DLD1 (cell line): Measurements from ENCODE around the gene OTUD3.
"Not testable (repeated sequence)": the region's sequence is repeated elsewhere in the genome, so short reads cannot be mapped to it uniquely, and the experiment has no call there.

Source experiments
- in situ Hi-C: cut with HindIII; loops from 2 replicates; pipeline ENCODE4 v1.10.0; 2017; ENCODE audit warnings: low sequenced_read_pairs

OTUD3 gene, protein sequence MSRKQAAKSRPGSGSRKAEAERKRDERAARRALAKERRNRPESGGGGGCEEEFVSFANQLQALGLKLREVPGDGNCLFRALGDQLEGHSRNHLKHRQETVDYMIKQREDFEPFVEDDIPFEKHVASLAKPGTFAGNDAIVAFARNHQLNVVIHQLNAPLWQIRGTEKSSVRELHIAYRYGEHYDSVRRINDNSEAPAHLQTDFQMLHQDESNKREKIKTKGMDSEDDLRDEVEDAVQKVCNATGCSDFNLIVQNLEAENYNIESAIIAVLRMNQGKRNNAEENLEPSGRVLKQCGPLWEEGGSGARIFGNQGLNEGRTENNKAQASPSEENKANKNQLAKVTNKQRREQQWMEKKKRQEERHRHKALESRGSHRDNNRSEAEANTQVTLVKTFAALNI

DNA sequence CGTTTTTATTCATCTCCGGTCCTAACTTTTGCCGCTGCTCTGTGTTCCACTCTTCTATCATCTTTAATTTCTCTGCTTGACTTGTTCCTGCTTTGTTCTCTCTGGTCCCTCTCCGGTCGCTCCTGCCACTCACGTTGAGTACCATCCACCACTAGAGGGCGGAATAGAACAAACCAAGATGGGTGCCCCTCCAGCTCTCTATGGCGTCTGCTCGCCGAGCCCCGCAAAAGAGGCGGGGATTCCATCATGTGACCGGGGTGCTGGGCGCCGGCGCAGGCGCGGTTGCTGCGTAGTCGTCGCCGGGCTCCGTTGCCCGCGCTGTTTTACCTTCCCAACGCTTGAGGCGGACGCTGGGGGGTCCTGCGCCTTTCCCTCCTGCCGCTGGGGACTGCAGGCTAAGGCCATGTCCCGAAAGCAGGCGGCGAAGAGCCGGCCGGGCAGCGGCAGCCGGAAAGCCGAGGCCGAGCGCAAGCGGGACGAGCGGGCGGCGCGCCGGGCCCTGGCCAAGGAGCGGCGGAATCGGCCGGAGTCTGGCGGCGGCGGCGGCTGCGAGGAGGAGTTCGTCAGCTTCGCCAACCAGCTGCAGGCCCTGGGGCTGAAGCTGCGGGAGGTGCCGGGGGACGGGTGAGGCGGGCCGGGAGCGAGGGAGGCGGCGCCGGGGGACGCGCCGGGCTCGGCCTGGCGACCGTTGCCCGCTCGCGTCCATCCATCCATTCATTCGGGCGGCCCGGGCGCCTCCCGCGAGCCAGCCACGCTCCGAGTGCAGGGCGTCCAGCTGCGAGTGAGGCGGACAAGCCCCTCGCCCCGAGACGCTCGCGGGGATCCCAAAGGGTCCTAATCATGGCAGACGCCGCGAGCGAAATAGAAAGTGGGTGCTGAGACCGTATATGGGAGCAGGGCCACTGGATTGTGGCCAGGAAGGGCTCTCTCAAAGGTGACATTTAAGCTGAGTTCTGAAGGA is at the start of gene OTUD3:
Gene OTUD3, plus strand, starts transcription at position 285 of the 961 bp plus-strand sequence. Its CDS starts 119 bp downstream, at position 404.
- in situ Hi-C loops = no loop called here

DNA sequence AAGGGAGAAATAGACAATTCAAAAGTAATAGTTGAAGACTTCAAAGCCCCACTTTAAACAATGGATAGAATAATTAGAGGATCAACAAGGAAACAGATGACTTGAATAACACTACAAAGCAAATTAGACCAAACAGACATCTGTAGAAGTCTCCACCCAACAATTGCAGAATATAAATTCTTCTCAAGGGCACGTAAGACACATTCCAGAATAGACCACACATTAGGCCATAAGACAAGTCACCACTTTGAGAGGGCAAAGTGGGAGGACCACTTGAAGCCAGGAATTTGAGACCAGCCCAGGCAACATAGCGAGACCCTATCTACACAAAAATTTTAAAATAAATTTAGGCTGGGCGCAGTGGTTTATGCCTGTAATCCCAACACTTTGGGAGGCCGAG is 46.6 kb upstream of the OTUD3 start:
- in situ Hi-C loops = no loop called here

DNA sequence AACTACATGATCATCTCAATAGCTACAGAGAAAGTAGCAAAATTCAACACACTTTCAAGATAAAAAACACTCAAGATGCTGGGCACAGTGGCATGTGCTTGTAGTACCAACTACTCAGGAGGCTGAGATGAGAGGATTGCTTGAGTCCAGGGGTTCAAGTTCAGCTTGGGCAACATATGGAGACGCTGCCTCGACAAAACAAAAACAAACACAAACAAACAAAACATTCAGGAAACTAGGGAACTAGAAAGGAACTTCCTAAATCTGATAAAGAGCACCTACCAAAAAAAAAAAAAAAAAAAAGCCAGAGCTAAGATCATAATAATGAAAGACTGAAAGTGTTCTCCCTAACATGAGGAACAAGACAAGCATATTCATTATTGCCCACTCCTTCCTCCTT is 44.3 kb upstream of the OTUD3 start:
- in situ Hi-C loops = no loop called here

DNA sequence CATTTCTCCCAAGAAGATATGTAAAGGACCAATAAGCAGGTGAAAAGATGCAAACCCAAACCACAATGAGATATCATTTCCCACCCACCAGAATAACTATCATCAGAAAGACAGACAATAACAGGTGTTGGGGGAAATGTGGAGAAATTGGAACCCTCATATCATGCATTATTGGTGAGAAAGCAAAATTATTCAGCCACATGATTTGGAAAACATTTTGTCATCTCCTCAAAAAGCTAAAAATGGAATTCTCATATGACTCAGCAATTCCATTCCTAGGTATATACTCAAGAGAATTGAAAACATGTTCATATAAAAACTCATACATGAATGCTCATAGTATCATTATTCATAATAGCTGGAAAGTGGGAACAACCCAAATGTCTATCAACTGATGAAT is 42.0 kb upstream of the OTUD3 start:
- in situ Hi-C loops = no loop called here

DNA sequence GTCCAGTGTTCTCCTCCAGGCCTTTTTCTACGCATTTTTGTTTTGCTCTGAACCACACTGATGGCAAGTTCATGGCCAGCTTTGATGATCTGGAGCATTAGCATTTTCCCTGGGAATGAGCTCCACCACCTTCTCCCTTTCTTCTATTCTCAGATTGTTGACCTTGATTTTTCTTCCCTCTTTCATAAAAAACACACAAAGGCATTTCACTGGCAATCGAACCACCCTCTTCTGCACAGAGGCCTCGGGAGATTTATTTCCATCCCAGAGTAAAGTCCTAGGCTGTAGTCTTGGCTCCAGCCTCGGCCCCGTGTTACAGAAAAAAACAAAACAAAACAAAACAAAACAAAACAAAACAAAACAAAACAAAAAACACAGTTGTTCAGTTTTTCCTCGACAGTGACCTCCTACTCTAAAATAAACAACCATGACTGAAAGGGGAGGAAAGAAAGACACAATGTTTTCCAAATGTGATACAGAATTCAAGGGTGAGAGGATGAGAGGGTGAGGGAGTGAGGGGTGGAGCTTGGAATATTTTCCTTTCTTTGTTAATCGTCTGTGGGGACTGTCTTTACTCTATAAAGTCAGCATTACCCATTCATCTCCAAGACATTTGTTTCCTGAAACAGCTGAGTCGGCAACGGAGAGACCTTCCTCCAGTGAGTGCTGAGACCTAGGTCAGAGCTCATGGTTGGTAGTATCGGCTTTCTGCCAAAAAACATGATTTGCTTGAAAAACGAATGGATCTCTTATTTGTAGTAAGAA is 37.3 kb upstream of the OTUD3 start:
- in situ Hi-C loops = no loop called here

DNA sequence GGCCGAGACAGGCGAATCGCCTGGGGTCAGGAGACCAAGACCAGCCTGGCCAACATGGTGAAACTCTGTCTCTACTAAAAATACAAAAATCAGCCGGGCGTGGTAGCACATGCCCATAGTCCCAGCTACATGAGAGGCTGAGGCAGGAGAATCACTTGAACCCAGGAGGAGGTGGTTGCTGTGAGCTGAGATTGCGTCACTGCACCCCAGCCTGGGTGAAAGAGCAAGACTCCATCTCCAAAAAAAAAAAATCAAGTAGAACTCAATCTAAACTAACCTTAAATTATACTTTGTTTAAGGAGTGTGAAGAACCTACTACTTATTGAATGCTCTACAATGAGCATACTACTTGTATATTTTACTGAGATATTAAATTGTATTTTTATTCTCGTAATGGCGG is 36.6 kb upstream of the OTUD3 start:
- in situ Hi-C loops = no loop called here

DNA sequence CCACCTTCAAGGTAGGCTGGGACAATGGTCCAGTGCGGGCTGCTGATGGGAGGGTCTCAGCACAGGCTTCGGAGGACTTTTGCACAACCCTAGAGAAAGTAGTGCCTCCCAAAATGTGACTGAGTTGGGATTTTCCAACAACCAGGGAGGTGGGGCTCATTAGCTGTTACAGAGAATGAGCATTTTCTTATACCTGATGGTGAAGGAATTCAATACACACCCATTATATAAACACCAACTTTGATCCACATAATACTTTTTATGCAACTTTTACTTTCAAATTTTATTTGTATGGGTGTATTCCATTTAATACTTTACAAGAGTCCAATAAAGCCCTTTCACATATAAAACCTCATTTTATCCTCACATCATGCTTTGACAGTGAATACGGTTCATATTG is 35.9 kb upstream of the OTUD3 start:
- in situ Hi-C loops = no loop called here

DNA sequence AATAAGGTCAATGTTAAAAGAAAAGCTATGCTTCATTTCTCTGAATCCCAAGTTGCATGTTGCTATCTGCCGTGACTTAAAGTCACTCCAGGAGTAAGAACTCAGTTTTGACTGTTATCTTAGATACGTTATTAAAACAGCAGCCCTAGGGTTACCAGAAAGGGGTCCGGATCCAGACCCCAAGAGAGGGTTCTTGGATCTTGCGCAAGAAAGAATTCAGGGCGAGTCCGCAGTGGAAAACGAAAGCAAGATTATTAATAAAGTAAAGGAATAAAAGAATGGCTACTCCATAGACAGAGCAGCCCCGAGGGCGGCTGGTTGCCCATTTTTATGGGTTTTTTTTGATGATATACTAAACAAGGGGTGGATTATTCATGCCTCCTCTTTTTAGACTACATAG is 34.9 kb upstream of the OTUD3 start:
- in situ Hi-C loops = not testable (repeated sequence)

DNA sequence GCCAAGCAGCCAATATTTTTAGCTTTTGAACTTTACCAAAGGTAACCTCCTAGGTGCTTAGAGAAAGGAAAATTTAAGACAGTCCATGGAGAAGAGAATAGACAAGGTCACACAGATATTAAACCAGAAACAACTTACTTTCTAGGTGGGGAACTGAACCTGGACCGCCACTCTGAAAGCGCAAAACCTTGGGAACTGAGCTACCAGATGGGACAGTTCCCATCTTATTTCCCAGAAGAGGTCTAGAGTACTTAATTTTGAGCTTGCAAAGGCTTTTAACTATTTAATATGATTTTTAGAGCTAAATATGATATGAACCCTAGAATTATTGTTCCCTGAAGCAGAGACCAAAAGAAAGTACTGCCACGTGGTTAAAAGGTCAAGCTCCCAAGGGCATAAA is 32.9 kb upstream of the OTUD3 start:
- in situ Hi-C loops = not testable (repeated sequence)

DNA sequence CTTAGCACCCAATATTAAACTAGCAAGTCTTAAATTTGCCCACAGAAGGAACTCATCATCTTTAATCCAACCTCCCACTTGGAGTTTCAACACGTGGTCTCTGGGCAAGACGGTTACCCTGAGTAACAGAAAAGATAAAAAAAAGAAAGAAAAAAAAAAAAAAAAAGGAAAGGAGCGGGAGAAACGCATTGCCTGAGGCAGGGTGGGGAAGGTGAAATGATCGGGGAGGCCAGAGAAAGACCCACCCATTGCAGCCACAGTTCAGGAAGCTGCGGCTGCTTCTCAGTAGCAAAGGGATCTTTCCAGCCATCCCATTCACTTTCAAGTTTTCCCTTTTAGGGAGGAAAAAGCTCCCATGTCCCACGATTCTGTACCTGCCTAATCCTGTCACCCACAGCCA is 32.0 kb upstream of the OTUD3 start:
- in situ Hi-C loops = no loop called here

DNA sequence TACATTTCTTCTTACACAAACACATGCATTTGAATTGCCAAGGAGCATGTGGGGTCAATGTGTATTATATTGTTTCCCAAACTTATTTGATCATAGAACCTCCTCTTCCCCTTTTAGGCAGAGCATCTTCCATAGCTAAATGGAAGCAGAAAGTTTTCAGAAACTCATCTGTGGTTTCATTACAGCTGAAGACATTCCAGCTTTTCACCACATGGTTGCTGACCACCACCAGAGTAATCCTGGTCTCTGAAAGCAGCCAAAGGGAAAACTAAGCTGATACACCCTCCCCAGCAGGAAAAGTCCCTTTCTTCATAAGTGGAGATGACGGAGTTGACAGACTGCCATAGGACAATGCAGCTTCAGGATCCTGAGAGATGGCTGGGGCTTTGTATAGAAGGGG is 30.2 kb upstream of the OTUD3 start:
- in situ Hi-C loops = no loop called here

DNA sequence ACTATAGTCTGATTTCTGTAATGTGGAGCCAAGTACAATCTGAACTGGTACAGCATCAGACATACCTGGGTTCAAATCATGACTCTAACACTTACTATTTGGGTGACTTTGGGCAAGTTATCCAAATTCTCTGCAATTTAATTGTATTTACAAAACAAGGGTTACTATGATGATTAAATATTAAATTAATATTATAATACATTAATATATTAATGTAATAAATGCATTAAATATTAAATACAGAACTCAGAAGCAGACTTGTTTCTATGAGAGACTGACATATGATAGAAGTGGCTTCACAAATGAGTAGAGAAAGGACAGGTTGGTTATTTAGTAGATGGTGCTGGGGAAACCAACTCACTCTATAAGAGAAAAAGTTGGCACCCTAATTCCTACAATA is 27.3 kb upstream of the OTUD3 start:
- in situ Hi-C loops = no loop called here

DNA sequence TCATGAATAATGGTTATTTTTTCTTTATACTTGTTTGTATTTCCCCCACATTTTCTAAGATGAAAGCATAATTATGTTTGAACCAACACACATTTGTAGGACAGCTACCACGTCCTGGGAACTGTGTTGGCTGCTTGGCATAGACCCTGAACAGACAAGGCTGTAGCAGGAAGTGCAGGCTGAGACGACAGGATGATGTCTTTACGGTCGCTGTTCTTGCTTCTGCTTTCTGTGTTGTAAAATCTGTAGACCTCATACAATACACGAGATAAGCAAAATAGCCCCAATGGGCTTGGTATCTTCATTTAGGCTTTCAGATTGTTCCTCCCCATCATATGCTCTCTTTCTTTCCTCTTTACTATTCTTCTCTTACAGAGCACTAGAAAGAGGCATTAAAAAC is 23.3 kb upstream of the OTUD3 start:
- in situ Hi-C loops = no loop called here

DNA sequence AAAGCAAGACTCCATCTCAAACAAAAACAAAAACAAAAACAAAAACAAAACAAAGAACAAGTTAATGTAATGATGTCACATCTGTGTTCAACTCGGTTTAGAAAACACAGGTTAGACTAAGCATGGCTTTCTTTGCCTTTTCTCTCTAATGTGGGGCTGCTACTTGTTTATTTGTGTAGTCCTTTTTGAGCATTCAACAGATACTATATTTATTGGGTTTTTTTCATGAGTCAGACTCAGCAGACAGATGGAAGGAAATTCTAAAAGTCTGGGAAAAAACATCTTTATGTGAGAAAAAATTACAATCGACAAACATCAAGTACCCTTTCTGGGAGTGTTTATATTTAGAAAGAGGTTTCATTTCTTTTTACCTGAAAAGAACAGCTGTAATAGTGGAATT is 22.3 kb upstream of the OTUD3 start:
- in situ Hi-C loops = no loop called here

DNA sequence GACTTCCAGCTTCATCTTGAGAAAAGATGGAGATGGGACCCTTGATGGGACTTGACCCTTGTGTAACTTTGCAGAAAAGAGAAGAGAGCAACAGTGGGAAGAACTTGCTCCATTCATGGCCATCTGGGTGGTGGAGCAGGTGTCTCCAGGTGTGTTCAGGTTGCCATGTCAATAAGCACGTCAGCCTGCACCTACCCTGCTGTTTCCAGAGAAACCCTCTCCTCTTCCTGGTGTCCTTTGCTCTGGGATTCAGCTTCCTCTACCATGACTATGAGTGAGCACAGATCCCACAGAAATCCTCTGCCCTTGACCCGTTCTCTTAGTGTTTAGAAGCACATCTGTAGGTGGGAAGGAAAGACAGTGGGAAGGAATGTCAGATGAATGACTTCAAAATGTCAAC is 21.8 kb upstream of the OTUD3 start:
- in situ Hi-C loops = no loop called here

DNA sequence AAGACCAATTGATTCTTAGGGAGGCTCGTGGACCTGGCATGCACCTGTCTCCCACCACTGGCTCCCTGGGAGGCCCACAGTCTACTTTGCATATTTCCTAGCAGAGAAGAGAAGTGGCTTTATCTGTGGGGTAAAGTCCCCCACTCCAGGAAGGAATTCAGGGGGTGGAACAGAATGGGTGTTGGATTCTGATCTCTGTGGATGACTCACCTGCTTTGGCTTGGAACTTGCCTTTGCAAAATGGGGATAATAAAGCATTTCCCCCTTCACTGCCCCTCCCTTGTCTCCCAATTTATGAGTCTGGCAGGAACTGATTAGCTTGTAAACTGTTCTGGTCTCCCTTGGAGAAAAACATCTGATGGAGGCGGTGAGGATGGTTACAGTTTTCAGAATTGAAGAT is 21.2 kb upstream of the OTUD3 start:
- in situ Hi-C loops = no loop called here

DNA sequence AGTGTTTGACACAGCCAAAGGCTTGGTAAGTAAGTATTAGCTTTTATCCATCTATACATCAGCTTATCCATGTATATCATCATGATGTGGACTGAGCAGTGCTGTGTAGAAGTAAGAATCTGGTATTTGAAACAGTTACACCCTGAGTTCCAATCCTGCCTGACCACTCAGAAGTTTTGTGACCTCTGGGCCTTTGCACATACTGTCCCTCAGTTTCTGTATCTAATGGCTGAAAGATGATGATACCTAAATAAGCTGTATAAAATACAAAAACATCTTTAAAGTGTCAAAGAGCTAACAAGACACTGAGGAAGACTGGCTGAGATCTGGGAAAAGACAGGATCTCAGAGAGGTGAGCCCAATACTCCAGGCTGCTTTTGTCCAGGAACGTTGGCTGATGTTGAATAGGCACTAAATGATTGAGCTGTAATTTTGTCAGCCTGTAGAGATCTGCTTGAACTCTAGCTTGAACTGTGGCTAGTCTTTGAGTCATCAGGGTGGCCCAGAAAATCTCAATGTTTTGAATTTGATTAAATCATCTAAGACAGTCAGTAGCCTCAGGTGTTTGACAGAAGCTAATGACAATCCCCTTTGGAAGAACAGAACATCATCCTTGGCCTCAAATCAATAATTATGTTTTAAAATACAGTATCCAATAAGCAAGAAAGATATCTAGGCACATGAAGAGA is 20.2 kb upstream of the OTUD3 start:
- in situ Hi-C loops = no loop called here

DNA sequence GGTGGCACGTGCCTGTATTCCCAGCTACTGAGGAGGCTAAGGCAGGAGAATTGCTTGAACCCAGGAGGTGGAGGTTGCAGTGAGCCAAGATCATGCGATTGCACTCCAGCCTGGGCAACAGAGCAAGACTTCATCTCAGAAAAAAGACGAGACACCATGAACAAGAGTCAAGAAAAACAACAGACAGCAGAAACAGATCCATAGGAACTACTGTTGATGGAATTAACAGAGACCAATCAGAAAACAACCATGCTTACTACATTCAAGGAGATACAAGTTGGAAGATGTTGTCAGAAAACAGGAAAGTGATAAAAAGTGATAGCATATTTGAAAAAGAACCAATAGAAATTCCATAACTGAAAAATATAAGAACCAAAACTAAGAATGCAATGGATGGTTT is 19.3 kb upstream of the OTUD3 start:
- in situ Hi-C loops = no loop called here

DNA sequence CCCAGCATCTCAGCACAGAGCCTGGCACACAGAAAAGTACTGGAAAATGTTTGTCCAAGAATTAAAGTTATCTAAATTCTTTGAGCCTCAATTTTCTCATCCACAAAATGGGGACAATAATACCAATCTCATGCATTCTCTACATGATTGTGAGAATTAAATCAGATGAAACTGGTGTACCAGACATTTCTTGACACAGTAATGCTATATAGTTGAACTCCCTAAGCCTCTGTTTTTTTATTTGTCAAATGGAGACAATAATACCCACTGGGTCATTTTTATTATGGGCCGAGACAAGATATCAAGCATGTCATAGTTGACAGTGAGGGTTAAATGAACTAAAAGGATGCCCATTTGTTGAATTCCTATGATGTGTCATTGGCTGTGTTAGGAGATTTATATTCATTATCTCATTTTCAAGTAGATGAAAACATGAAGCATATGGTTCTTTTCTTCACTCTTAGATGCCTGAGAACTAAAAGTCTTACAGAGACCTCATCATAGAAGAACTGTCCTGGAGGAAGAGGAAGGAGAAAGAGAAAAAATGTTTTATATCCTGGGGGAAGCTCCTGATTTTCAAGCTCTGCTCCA is 17.5 kb upstream of the OTUD3 start:
- in situ Hi-C loops = no loop called here

DNA sequence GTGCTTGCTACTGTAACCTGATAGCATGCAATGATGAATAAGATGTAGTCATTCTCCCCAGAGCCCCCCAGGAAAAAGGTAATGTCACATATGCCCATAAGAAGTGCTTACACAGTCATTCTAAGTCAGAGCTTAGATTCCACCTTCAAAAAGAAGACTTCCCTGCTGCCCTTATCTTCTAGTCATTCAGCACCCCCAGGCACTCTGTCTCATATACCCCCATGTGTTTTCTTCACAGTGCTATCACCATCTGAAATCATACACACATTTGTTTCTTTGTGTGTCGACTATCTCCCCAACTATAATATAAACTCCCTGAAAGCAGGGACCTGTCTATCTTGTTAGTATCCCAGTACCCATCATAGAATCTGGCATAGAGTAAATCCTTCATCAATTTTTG is 16.2 kb upstream of the OTUD3 start:
- in situ Hi-C loops = no loop called here
